ENCODE measurements around the gene CASP5.

The CASP5 gene

GRCh38 chr11:104968856-104969776, 53.9 kb downstream of the CASP5 start:
- peak overlapping the region; percentile 93 for H3K27ac ChIP-seq
- H3K27me3 ChIP-seq: no peaks in the 10 kb centered on the region
- H3K4me1 ChIP-seq (ENCODE audit: control insufficient read depth in 1 of 2, insufficient read depth in 1 of 2, low read depth in 1 of 2, low read length in 1 of 2): peaks cover 41 to 45% of the 10 kb centered on the region in 2 experiments
- no peaks in the 10 kb centered on the region for H3K9me3 ChIP-seq
- H3K36me3 ChIP-seq: peaks cover 4% of the 10 kb centered on the region
- H3K4me3 ChIP-seq (ENCODE audit: low read depth in 1 of 2, low read length in 1 of 2): peak overlapping the region; percentile 67 to 79
- TF ChIP-seq, protein P1, sequence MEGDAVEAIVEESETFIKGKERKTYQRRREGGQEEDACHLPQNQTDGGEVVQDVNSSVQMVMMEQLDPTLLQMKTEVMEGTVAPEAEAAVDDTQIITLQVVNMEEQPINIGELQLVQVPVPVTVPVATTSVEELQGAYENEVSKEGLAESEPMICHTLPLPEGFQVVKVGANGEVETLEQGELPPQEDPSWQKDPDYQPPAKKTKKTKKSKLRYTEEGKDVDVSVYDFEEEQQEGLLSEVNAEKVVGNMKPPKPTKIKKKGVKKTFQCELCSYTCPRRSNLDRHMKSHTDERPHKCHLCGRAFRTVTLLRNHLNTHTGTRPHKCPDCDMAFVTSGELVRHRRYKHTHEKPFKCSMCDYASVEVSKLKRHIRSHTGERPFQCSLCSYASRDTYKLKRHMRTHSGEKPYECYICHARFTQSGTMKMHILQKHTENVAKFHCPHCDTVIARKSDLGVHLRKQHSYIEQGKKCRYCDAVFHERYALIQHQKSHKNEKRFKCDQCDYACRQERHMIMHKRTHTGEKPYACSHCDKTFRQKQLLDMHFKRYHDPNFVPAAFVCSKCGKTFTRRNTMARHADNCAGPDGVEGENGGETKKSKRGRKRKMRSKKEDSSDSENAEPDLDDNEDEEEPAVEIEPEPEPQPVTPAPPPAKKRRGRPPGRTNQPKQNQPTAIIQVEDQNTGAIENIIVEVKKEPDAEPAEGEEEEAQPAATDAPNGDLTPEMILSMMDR (IDR thresholded peaks at IDR 0.05): no peak

- Histone ChIP-seq H3K4me3 (ENCODE audit: low read depth in 1 of 2, low read length in 1 of 2) (peak within 1 kb of the TSS; percentile 67 to 79), H3K27ac (peak within 1 kb of the TSS; percentile 93), H3K27me3 (no peaks in the 10 kb centered on the region), H3K4me1 (ENCODE audit: control insufficient read depth in 1 of 2, insufficient read depth in 1 of 2, low read depth in 1 of 2, low read length in 1 of 2) (peaks cover 48 to 49% of the 10 kb centered on the region in 2 experiments), H3K36me3 (peaks cover 4% of the 10 kb centered on the region), H3K9me3 (no peaks in the 10 kb centered on the region)
- TF ChIP-seq, protein P1 (IDR thresholded peaks at IDR 0.05): no peak
These were observed 54.6 kb downstream of the CASP5 start, which contains the start of gene CASP4 for GRCh38 chr11:104968355-104968855. Gene CASP4 (minus strand): TSS chr11:104968574. CDS start chr11:104968525, 49 bp downstream.

DNA sequence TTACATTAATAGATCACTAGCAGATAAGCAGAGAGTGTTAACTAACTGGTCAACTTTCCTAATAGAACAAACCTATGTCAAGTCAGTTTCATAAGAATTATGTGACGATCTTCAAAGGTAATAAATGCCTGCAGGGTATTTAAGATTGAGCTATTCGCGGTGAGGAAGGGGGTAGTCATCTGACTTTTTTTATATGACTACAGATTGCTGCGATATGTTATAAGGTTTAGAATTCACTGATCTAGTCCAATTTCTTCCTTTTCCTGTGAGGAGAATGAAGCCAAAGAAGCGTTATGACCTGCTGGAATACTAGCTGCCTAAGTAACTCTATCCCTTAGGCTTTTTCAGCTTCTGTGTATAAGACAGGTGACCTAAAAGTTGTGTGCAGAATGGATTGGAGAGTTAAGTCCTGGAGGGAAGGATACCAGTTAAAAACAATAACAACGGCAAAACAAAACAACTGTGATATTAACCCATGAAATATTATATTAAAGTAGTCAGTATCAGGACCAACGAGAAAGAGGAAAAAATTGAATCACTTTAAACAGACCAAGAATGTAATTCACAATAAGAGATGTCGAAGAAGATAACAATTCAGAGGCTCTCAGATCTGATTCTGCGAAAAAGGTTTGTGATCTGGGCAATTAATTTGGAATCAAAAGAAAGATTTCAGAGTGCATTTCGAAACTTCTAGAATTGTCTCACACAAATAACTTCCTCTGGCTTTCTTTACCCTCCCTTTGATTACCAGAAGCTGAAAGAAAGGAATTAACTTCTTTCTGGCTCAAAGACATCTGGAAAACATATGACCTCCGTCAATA, 55.2 kb downstream of the CASP5 start:
- peaks cover 48 to 52% of the 10 kb centered on the region in 2 experiments for H3K4me1 ChIP-seq (ENCODE audit: control insufficient read depth in 1 of 2, insufficient read depth in 1 of 2, low read depth in 1 of 2, low read length in 1 of 2)
- TF ChIP-seq, protein P1 (IDR thresholded peaks at IDR 0.05): no peak
- peaks cover 4% of the 10 kb centered on the region for H3K36me3 ChIP-seq
- no peaks in the 10 kb centered on the region for H3K27me3 ChIP-seq
- no peaks in the 10 kb centered on the region for H3K9me3 ChIP-seq
- peak overlapping the region; percentile 93 for H3K27ac ChIP-seq
- peak overlapping the region; percentile 67 to 79 for H3K4me3 ChIP-seq (ENCODE audit: low read depth in 1 of 2, low read length in 1 of 2)

GRCh38 chr11:104965735-104966134, 57.2 kb downstream of the CASP5 start:
- H3K27ac ChIP-seq: peak overlapping the region; percentile 30

DNA sequence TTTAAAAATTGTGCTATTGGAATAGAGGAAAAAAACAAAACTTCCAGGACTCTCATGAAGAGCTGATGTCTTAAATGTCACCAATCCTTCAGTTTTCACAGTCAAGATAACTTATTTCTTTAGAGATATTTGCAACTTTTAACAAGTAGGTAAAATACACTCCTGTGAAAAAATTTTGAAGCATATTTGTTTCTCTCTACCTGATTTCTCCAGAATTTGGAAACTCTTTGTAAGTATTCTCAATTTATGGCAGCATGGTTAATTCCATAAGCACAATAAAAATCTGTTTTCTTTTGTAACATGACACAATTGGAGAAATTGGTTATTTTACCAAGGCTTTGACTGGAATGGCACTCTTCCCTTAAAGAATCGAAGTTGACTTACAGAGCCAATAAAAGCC, 58.7 kb downstream of the CASP5 start:
- TF ChIP-seq, protein P1 (IDR thresholded peaks at IDR 0.05): no peak
- Histone ChIP-seq H3K4me1 (ENCODE audit: control insufficient read depth in 1 of 2, insufficient read depth in 1 of 2, low read depth in 1 of 2, low read length in 1 of 2) (peaks cover 71 to 77% of the 10 kb centered on the region in 2 experiments), H3K27ac (peak overlapping the region; percentile 18), H3K4me3 (ENCODE audit: low read depth in 1 of 2, low read length in 1 of 2) (no peak overlapping the region), H3K9me3 (no peaks in the 10 kb centered on the region), H3K36me3 (peaks cover 18% of the 10 kb centered on the region), H3K27me3 (no peaks in the 10 kb centered on the region)

More at GRCh38 chr11:104965735-104966134, 57.2 kb downstream of the CASP5 start:
- H3K9me3 ChIP-seq: no peaks in the 10 kb centered on the region
- peak overlapping the region; percentile 67 to 79 for H3K4me3 ChIP-seq (ENCODE audit: low read depth in 1 of 2, low read length in 1 of 2)
- TF ChIP-seq, protein P1 (IDR thresholded peaks at IDR 0.05): no peak
- H3K4me1 ChIP-seq (ENCODE audit: control insufficient read depth in 1 of 2, insufficient read depth in 1 of 2, low read depth in 1 of 2, low read length in 1 of 2): peaks cover 66 to 68% of the 10 kb centered on the region in 2 experiments
- H3K36me3 ChIP-seq: peaks cover 17% of the 10 kb centered on the region
- no peaks in the 10 kb centered on the region for H3K27me3 ChIP-seq

All from neutrophil (primary cell).